Left colon (tissue), 2 donors: ENCODE measurements around the gene SLC27A5. TPM values are rescaled to one million over a fixed set of nuclear protein-coding genes. Genes with fewer than 3 reads are reported as not detected.
"Not testable (repeated sequence)": the region's sequence is repeated elsewhere in the genome, so short reads cannot be mapped to it uniquely, and the experiment has no call there.

Experiments
- ATAC-seq: fragments of 200-7000 bp; cut with Tn5 transposase; one replicate; pipeline ENCODE4 v1.9.1; 2020; ENCODE audit warnings: mild to moderate bottlenecking, moderate library complexity
- DNase-seq, 2 donors: peaks; one replicate each; pipeline ENCODE4 v3.0.0-alpha.2; 2020
- intact Hi-C, 2 donors: fragments of 100-400 bp; cut with DNase I in 1 of 2; cut with micrococcal nuclease in 1 of 2; formaldehyde crosslinking; loops; one replicate each; pipeline versions ENCODE4 v1.11.2 to v1.14.0; 2022; cut with DNase I, micrococcal nuclease
- microRNA-seq, 2 donors: library from miRNA; unstranded; fragments of <30 nt; microRNA quantifications; one replicate each; pipeline versions ENCODE4 v1.1.0 to v1.2.0, GENCODE V29; 2020
- total RNA-seq, 2 donors: library from RNA; stranded (reverse); fragmentation: NEBNext Ultra II Directional; extraction: Animal tissue kit (Norgen Biotek cat#: 25700); gene quantifications; one replicate each; pipeline ENCODE4 v1.2.1, GENCODE V29; 2021
- donor health status: DM: no; HTN: no; CAD: no.
- donor health status: DM: yes; HTN: yes; CAD: no.

The SLC27A5 gene
- total RNA-seq, 2 donors from 2014 or later = 2.8 to 4.6 TPM

DNA sequence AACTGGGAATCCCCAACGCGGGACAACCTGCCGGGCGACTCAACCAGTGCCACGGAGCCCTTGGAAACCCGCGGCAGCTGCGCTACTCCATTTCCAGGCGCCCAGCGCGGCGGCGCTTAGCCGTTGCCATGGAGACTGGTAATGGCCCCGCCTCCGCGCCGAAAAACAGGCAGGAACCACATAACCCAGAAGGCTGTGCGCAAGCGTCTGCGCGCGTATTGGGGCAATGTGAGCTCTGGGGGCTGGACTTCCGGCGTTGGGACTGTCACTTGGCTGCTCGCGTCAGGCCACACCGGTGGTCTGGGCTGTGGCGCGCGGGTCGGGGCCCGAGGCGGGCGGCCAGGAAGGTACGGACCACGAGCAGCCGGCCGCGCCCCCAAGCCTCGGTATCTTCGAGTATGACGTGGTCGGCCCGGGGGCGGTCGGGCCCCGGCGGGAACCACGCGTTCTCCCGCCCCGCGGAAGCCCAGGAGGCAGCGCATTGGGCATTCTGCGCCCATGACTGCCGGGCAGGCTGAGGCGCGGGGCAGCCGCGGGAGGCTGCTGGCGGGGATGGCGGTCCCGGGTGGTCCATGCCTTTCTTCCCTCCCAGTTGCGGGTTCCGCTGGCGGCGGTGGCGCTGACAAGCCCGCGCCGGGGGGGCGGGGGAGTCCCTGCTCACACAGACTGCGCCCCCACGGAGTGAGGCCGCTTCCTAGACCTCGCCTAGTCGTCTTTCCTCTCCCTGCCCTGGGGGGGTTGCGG, 60.3 kb downstream of the SLC27A5 start, which contains the start of gene ZNF324B:
ZNF324B (plus strand) TSS at position 265 of the 744 bp plus-strand sequence. CDS start 2,080 bp downstream, outside the sequence.
- ATAC-seq = peak; percentile 99
- intact Hi-C loops = no loop called here
- peak; percentile 97 for DNase-seq

DNA sequence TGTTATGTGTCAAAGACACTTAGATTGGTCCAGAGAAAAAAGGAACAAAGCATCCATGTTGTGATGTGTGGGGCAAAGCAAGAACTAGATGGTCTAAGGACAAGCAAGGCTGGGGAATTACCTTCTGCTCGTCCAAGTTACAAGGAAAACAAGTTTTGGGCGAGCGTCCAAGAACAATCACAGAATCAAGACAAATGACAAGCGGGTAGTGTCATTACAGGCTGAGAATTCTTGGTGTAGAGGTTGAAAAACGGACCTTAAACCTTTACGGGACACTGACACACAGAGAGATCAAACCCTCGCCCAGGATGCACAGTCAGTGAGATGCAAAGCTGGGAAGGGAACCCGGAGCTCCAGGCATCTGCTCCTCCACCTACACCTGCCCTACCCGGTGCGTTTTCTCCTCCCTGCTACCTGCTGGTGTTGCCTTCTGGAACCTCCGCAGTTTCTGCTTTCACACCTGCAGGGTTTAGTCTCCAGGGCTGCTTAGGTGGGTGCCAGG, 60.9 kb downstream of the SLC27A5 start:
- DNase-seq = peak in 1 of 2 donors; percentile 47

DNA sequence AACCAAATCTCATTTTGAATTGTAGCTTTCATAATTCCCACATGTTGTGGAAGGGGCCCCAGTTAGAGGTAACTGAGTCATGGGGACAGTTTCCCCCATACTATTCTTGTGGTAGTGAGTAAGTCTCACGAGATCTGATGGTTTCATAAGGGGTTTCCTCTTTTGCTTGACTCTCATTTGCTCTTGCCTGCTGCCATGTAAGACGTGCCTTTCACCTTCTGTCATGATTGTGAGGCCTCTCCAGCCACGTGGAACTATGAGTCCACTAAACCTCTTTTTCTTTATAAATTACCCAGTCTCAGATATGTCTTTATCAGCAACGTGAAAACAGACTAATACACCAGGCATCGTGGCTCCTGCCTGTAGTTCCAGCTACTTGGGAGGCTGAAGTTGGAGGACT, 61.8 kb downstream of the SLC27A5 start:
- ATAC-seq, DNase-seq, intact Hi-C loops: not testable (repeated sequence)

More for the DNA sequence above, 60.9 kb downstream of the SLC27A5 start:
- peak; percentile 46 for ATAC-seq
- intact Hi-C loops = no loop called here

DNA sequence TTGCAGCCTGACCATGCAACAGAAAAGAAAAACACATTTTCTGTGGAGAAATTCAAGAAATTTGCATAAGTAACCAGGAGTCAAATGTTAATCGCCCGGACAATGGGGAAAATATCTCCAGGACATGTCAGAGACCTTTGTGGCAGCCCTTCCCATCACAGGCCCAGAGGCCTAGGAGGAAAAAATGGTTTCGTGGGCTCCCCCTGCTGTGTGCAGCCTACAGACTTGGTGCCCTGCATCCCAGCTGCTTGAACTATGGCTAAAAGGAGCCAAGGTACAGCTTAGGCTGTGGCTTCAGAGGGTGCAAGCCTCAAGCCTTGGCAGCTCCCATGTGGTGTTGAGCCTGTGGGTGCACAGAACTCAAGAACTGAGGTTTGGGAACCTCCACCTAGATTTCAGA, 62.9 kb downstream of the SLC27A5 start:
- ATAC-seq, intact Hi-C loops, DNase-seq: not testable (repeated sequence)

Small RNAs within 50 kb of the gene (microRNA-seq; reads per million reads assigned to microRNA genes)
- gene MIR6807 = 1.4 to 1.6 reads per million in 2 donors

Other genes starting within 250 kb of the SLC27A5 start
- gene ZNF8, start 233.0 kb downstream of the SLC27A5 start, total RNA-seq = 1 to 10 TPM; 3.5 to 4.1 TPM
- 10 to 100 TPM; 24.3 to 26.9 TPM for gene ERVK3-1, start 206.6 kb downstream of the SLC27A5 start, total RNA-seq
- 1 to 10 TPM; 2.6 to 2.8 TPM for gene ZSCAN22, start 185.0 kb downstream of the SLC27A5 start, total RNA-seq
- gene A1BG, start 158.5 kb downstream of the SLC27A5 start, total RNA-seq = 1 to 10 TPM; 2.1 to 2.5 TPM
- 1 to 10 TPM in 1 of 2 donors, under 1 TPM in 1; 0.73 to 1.6 TPM for gene ZNF497, start 149.2 kb downstream of the SLC27A5 start, total RNA-seq
- gene ZNF837, start 131.0 kb downstream of the SLC27A5 start, total RNA-seq = 1 to 10 TPM; 2.4 to 2.5 TPM
- gene RPS5, start 124.7 kb downstream of the SLC27A5 start, total RNA-seq = 100 to 1,000 TPM; 600 to 683 TPM
- not detected for gene RNF225, start 116.3 kb downstream of the SLC27A5 start, total RNA-seq
- 1 to 10 TPM; 7.8 to 7.9 TPM for gene ZNF584, start 103.3 kb downstream of the SLC27A5 start, total RNA-seq
- 1 to 10 TPM; 3.0 to 4.6 TPM for gene ZNF132, start 71.8 kb downstream of the SLC27A5 start, total RNA-seq
- gene ZNF324B, start 60.4 kb downstream of the SLC27A5 start, total RNA-seq = 1 to 10 TPM; 4.7 to 5.1 TPM
- 10 to 100 TPM; 11.6 to 14.0 TPM for gene ZNF324, start 44.9 kb downstream of the SLC27A5 start, total RNA-seq
- gene ZNF446, start 35.6 kb downstream of the SLC27A5 start, total RNA-seq = 10 to 100 TPM in 1 of 2 donors, 1 to 10 TPM in 1; 10.0 to 11.2 TPM
- gene ZBTB45, start 7.8 kb upstream of the SLC27A5 start, total RNA-seq = 10 to 100 TPM; 13.7 to 14.3 TPM
- 100 to 1,000 TPM; 171 to 184 TPM for gene TRIM28, start 32.1 kb upstream of the SLC27A5 start, total RNA-seq
- 100 to 1,000 TPM; 204 to 215 TPM for gene CHMP2A, start 43.1 kb upstream of the SLC27A5 start, total RNA-seq
- 10 to 100 TPM; 55.8 to 70.4 TPM for gene UBE2M, start 46.6 kb upstream of the SLC27A5 start, total RNA-seq
- 10 to 100 TPM; 22.8 to 28.9 TPM for gene MZF1, start 61.3 kb upstream of the SLC27A5 start, total RNA-seq